Progenitor cell of endocrine pancreas (in vitro differentiated cells): Measurements from ENCODE around the gene AOPEP. TPM values are rescaled to one million over a fixed set of nuclear protein-coding genes. Genes with fewer than 3 reads are reported as not detected.

Experiments
- DNase-seq: peaks from one replicate; pipeline ENCODE4 v3.0.0; 2021; ENCODE audit warnings: low spot score; ENCODE audit not compliant: unreplicated experiment
- H3K27ac Mint-ChIP-seq: 2 replicates; pipeline ENCODE4 v1.8.0; 2021; ENCODE audit warnings: mild to moderate bottlenecking, moderate library complexity, mixed read lengths
- H3K27me3 Mint-ChIP-seq: 2 replicates; pipeline ENCODE4 v1.8.0; 2021; ENCODE audit warnings: mixed read lengths
- H3K36me3 Mint-ChIP-seq: 2 replicates; pipeline ENCODE4 v1.8.0; 2022; ENCODE audit warnings: mixed read lengths; ENCODE audit not compliant: insufficient read depth
- H3K4me1 Mint-ChIP-seq: 2 replicates; pipeline ENCODE4 v1.8.0; 2021; ENCODE audit warnings: low read depth, mixed read lengths
- H3K4me3 Mint-ChIP-seq: 2 replicates; pipeline ENCODE4 v1.8.0; 2021; ENCODE audit warnings: low read depth, mild to moderate bottlenecking, moderate library complexity, mixed read lengths
- H3K9me3 Mint-ChIP-seq: 2 replicates; pipeline ENCODE4 v1.8.0; 2021; ENCODE audit warnings: low read depth, mixed read lengths
- CTCF ChIP-seq: fragments of 200-600 bp; sonication (generic); IDR thresholded peaks from one replicate; pipeline ENCODE4 v1.5.0; 2021; ENCODE audit warnings: antibody characterized with exemption, mild to moderate bottlenecking; ENCODE audit not compliant: unreplicated experiment
- total RNA-seq: library from RNA; stranded (reverse); gene quantifications from 2 replicates; pipeline ENCODE4 v1.2.1, GENCODE V29; 2021

The AOPEP gene
- total RNA-seq, 1 donor from 2014 or later, result 58.2 TPM

DNA sequence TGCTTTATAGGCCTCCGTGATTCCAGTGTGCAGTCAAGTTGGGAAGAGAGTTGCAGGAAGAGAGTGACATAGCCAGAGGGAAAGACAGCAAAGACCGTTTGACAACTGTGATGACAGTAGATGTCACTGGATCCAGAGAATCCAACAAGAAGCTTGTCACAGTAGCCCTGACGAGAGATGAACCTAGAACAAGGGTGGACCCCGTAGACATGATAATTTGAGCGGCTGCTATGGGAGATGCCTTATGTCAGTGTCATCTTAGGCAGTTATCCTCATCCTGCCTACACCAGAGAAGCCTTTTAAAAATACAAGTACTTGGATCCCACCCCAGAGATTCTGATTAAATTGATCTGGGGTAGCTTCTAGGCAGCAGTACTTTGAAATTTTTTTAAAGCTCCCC, 125.4 kb downstream of the AOPEP start:
- peaks cover 28% of the 10 kb centered on the region for H3K4me1 Mint-ChIP-seq
- TF ChIP-seq CTCF, result no peak
- H3K9me3 Mint-ChIP-seq, result no peaks in the 10 kb centered on the region
- DNase-seq, result no peak
- no peak overlapping the region for H3K4me3 Mint-ChIP-seq
- H3K27me3 Mint-ChIP-seq, result no peaks in the 10 kb centered on the region
- no peak overlapping the region for H3K27ac Mint-ChIP-seq
- peaks cover 6% of the 10 kb centered on the region for H3K36me3 Mint-ChIP-seq

DNA sequence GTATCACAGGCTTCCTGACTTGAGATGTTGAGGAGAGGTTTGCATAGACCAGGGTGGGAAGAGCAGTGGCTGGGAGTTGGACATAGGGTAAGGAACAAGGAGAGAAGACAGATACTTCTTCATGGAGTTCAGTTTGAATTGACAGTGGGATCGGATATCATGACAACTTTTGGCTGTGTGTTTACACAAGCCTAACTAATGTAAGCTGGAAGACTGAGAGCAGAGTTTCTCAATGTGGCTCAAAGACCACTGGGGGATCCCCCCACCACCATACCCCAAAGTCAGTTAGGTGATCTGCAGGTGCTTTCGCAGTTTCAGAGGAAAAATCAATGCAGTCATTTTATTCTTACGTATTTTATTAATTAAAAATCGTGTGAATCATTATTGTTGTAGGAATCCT, 125.9 kb downstream of the AOPEP start:
- H3K9me3 Mint-ChIP-seq, result no peaks in the 10 kb centered on the region
- peaks cover 5% of the 10 kb centered on the region for H3K36me3 Mint-ChIP-seq
- H3K4me1 Mint-ChIP-seq, result peaks cover 26% of the 10 kb centered on the region
- no peak for DNase-seq
- no peak overlapping the region for H3K4me3 Mint-ChIP-seq
- no peak for TF ChIP-seq CTCF
- peak overlapping the region; percentile 63 for H3K27ac Mint-ChIP-seq
- H3K27me3 Mint-ChIP-seq, result no peaks in the 10 kb centered on the region

GRCh38 chr9:94853887-94854286, 127.4 kb downstream of the AOPEP start:
- peaks cover 25% of the 10 kb centered on the region for H3K4me1 Mint-ChIP-seq
- H3K4me3 Mint-ChIP-seq, result peak overlapping the region; percentile 27
- peaks cover 8% of the 10 kb centered on the region for H3K36me3 Mint-ChIP-seq
- no peaks in the 10 kb centered on the region for H3K27me3 Mint-ChIP-seq
- peaks cover 4% of the 10 kb centered on the region for H3K9me3 Mint-ChIP-seq
- peak overlapping the region; percentile 97 for H3K27ac Mint-ChIP-seq
- DNase-seq, result no peak
- no peak for TF ChIP-seq CTCF

- Mint-ChIP-seq H3K27ac (peak overlapping the region; percentile 33), H3K27me3 (no peaks in the 10 kb centered on the region), H3K4me1 (peaks cover 28% of the 10 kb centered on the region), H3K9me3 (peaks cover 9% of the 10 kb centered on the region), H3K36me3 (peaks cover 15% of the 10 kb centered on the region), H3K4me3 (no peak overlapping the region)
- TF ChIP-seq CTCF, result no peak
- no peak for DNase-seq
Observed at GRCh38 chr9:94855903-94856302, 129.4 kb downstream of the AOPEP start.

- peaks cover 12% of the 10 kb centered on the region for H3K36me3 Mint-ChIP-seq
- peaks cover 19% of the 10 kb centered on the region for H3K4me1 Mint-ChIP-seq
- no peaks in the 10 kb centered on the region for H3K27me3 Mint-ChIP-seq
- peaks cover 9% of the 10 kb centered on the region for H3K9me3 Mint-ChIP-seq
- no peak overlapping the region for H3K4me3 Mint-ChIP-seq
- DNase-seq, result no peak
- H3K27ac Mint-ChIP-seq, result no peak overlapping the region
- no peak for TF ChIP-seq CTCF
Observed at GRCh38 chr9:94857791-94858190, 131.3 kb downstream of the AOPEP start.
